Upper lobe of left lung (tissue), 4 donors: ENCODE data around the gene AKT2.

Source experiments
- CTCF ChIP-seq, 6 experiments: fragments of 450-650 bp in 4 of 6; fragments of 200-600 bp in 2 of 6; sonication (generic) in 2 of 6; IDR thresholded peaks; one replicate each; pipeline ENCODE4 v1.5.1; 2016 to 2019; ENCODE audit warnings: antibody characterized with exemption in 6 of 6
- EP300 ChIP-seq, 4 donors: sonication (generic); formaldehyde crosslinking; IDR thresholded peaks; one replicate each; pipeline ENCODE4 v1.5.1; 2017; ENCODE audit warnings: antibody characterized with exemption in 4 of 4, control low read depth in 2 of 4
- POLR2A ChIP-seq, 4 donors: fragments of 450-650 bp; IDR thresholded peaks; one replicate each; pipeline ENCODE4 v1.5.1; 2016 to 2017; ENCODE audit warnings: antibody characterized with exemption in 4 of 4, mild to moderate bottlenecking in 2 of 4

- TF ChIP-seq CTCF (IDR thresholded peaks at IDR 0.05) (no peak), POLR2A (IDR thresholded peaks at IDR 0.05) (no peak), EP300 (IDR thresholded peaks at IDR 0.05) (no peak)
Measured at GRCh38 chr19:40303765-40304164, 18.6 kb upstream of the AKT2 start.
